Activated CD4-positive, alpha-beta T cell treated with anti-CD3 and anti-CD28 coated beads, Interleukin-2, Interleukin-6, amounts not matched to agents 100 ng/mL and 50 ng/mL, durations not matched to agents 16 hours and 8 hours (primary cell): ENCODE data around the gene RNF32.

ENCODE experiments used
- DNase-seq: peaks from one replicate; pipeline ENCODE4 v3.0.0-alpha.2; 2020

RNF32 gene

GRCh38 chr7:156640257-156640948 lies at the start of gene RNF32:
RNF32 (plus strand) TSS chr7:156640774; CDS start chr7:156643878, 3,104 bp downstream.
- DNase-seq = peak; percentile 99

GRCh38 chr7:156592155-156592884 lies 48.3 kb upstream of the RNF32 start:
- no peak for DNase-seq

- no peak for DNase-seq
Measured at GRCh38 chr7:156594283-156595080, 46.1 kb upstream of the RNF32 start.

GRCh38 chr7:156600496-156600895 lies 40.1 kb upstream of the RNF32 start:
- DNase-seq = no peak

- DNase-seq = no peak
Measured at GRCh38 chr7:156602283-156602682, 38.3 kb upstream of the RNF32 start.

GRCh38 chr7:156603011-156603410 lies 37.6 kb upstream of the RNF32 start:
- DNase-seq = no peak

GRCh38 chr7:156603629-156604028 lies 36.9 kb upstream of the RNF32 start:
- DNase-seq = no peak

GRCh38 chr7:156604311-156604710 lies 36.3 kb upstream of the RNF32 start:
- DNase-seq = no peak

- no peak for DNase-seq
Measured at GRCh38 chr7:156604836-156605695, 35.5 kb upstream of the RNF32 start.

- no peak for DNase-seq
Measured at GRCh38 chr7:156606135-156606534, 34.4 kb upstream of the RNF32 start.

- DNase-seq = no peak
Measured at GRCh38 chr7:156606691-156607331, 33.8 kb upstream of the RNF32 start.

GRCh38 chr7:156607332-156608172 lies 33.0 kb upstream of the RNF32 start:
- DNase-seq = no peak

- no peak for DNase-seq
Measured at GRCh38 chr7:156608173-156608478, 32.4 kb upstream of the RNF32 start.

GRCh38 chr7:156609010-156609877 lies 31.3 kb upstream of the RNF32 start:
- DNase-seq = no peak

GRCh38 chr7:156610130-156610529 lies 30.4 kb upstream of the RNF32 start:
- no peak for DNase-seq

GRCh38 chr7:156610601-156611000 lies 30.0 kb upstream of the RNF32 start:
- no peak for DNase-seq

- DNase-seq = no peak
Measured at GRCh38 chr7:156611014-156612010, 29.3 kb upstream of the RNF32 start.

GRCh38 chr7:156612930-156613329 lies 27.6 kb upstream of the RNF32 start:
- DNase-seq = peak; percentile 79
